ENCODE data around the gene HOXB8. TPM values are rescaled to one million over a fixed set of nuclear protein-coding genes. Genes with fewer than 3 reads are reported as not detected.
A peak's percentile ranks its signal among the peaks of the same experiment; 100 is the strongest.

HOXB8 gene
- 1.6 TPM for total RNA-seq

DNA sequence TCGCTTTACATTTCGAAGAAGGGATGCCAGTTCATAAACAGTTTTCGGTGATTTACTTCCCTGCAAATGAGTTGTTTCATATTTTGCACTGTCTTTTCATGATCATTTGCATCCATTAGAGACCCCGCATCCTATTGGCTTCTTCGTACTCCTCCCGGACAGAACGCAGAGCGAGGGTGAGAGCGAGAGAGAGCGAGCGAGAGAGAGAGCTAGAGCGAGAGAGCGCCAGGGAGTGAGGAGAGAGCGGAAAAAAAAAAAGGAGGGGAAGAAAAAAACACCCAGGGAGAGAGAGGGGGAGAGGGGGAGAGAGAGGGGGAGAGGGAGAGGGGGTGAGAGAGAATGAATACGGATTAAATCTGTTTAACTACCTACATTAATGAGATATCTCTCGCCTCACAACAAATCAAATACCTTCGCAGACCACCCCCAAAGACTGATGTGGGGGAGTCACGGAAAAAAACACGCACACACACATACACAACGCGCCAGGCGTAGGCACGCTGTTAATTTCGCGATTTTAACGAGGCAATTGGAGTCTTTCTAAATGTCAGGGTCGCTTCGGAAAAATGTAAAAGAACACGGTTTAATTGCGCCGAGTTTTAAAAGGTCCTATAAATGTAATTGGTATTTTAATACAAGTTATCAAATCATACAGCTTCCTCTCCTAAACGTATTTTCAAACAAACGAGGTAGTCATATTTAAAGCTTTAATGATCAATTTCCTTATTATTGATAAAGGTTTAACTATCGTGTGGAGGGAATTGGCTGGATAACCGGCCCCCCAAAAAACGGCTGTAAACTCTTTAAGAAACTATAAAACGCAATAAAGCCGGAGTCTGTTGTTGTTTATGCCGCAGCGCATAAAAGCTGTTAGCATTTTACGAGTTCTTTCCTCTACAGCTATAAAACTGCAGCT, at the start of gene HOXB8:
TSS of gene HOXB8 (minus strand) at position 246 of the 916 bp plus-strand sequence. CDS start 588 bp downstream, outside the sequence.
- peak; percentile 26 for DNase-seq

DNA sequence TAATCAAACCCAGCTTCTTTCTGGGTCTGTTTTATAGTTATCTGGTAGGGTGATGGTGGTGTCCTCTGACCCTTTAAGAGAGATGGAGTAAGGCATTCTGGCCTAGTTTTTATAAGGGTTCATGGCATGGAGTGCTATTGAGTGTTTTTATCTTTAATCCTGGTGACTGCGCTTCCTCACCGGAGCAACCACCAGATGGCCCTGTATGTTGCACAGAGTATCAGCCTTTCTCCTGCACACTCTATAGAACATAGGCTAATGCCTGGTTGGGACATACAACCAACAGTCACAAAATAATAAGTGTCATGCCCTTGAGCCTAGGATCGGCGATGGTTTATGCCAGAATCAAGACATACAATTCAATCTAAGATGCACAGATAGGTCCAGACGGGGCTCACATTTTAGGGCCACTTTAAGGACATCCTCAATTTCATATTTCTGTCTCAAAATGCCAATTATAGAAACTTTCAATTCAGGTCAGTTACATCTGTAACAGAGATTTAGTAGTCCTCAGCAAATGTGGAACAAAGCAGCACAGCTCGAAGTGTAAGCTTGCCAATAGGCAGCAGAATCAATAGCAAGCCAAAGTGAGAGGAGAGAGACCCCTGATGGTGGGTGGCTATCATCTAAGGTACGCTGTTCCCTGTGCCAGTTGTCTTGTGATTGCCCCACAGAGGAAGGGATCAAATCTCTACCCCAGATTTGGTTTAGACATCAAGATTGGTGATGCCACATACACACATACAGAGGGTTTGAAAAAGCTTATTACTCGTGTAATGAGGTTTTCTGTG, 48.2 kb upstream of the HOXB8 start:
- DNase-seq, result no peak

GRCh38 chr17:48655913-48656312, 40.8 kb upstream of the HOXB8 start:
- DNase-seq, result no peak

DNA sequence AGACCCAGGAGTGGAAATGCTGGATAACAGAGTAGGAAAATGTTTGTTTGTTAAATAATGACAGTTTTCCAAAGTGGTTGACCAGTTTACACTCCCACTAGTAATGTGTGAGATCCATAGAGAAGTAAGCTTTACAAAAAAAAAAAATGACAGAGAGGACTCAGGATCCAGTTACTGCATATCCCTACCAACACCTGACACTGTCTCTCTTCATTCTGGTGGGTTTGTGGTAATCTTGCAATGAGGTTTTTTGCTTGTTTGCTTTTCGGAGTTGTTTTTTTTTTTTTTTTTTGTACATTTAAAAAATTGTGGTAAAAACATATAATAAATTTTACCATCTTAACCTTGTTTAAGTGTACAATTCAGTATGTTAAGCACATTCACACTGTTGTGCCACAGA, 34.6 kb upstream of the HOXB8 start:
- DNase-seq, result no peak

GRCh38 chr17:48647963-48648245, 32.8 kb upstream of the HOXB8 start:
- no peak for DNase-seq

- DNase-seq, result no peak
Observed at GRCh38 chr17:48647103-48647962, 32.2 kb upstream of the HOXB8 start.

DNA sequence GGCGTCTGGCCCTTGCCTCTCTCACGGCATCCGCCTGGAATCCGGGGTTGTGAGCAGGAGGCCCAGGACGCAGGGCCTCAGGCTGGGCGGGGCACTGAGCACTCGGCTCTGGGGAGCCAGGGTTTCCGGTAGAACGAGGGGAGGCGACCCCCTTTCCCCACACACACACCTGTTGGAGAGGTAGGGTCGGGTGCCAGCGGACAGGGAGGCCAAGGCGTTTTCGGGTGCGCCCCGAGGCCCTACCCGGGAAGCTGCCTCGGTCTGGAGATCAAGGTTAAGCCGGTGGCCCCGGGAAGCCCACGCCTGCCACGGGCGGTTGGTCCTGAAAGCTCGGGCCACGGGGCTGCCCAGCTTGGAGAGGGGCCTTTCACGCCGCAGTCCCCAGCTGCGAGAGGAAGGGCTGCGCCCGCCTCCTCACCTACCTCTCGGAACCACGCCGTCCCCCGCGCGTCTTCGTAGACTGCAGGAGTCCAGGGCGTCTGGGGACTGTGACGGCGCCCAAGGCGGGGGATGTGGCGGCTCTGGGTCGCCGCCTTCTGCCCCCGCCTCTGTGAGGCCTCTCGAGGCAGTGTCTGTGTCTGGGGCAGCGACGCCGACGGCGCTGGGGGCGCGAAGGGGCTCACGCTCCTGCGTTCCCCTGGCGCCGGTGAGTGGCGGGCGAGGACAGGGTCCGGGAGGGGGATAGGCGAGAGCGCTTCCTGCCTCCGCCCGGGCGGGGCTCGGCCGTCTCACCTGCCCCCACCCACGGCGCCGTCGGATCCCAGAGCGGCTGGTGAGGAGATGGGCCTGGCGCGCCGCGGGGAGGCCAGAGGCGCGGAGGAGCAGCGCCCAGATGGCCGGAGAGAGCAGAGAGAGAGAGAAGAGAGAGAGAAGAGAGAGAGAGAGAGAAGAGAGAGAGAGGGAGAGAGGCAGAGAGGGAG, 31.4 kb upstream of the HOXB8 start:
- no peak for DNase-seq

- DNase-seq, result no peak
Observed at GRCh38 chr17:48645639-48646182, 30.6 kb upstream of the HOXB8 start.

- no peak for DNase-seq
Observed at GRCh38 chr17:48644910-48645557, 29.9 kb upstream of the HOXB8 start.

DNA sequence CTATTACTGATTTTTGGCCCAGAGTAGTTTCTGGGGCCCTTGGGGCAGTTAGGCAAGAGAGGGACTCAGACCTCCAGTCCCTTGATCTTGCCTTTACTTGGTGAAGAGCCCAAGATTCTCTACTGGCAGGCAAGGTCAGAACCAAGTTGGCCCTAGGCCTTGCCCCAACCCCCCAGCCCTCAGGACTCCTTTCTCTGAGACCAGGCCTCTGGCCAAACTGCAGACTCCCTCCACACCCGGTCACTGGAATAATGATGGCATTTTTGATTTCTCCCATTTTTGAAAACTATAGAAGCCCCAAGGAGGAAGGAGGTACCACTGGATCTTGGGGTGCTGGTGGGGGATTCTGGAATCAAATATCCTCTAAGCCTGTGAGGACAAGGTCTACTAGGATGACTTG, 29.1 kb upstream of the HOXB8 start:
- DNase-seq, result no peak

DNA sequence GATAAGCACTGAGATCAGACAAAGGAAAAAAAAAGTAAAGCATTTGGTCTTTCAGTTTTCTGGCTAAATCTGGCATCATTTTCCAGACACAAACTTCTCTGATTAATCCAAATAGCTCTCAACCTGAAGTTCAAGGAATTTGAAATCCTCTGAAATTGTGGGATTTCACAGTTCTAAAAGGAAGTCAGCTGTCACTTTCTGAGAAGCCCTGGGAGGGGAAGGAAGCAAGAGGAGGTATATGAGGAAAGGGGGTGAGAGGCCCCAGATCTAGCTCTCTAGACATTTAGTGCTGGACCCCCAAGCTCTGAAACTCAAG, 28.6 kb upstream of the HOXB8 start:
- no peak for DNase-seq

- DNase-seq, result no peak
Observed at GRCh38 chr17:48642843-48643696, 28.0 kb upstream of the HOXB8 start.

DNA sequence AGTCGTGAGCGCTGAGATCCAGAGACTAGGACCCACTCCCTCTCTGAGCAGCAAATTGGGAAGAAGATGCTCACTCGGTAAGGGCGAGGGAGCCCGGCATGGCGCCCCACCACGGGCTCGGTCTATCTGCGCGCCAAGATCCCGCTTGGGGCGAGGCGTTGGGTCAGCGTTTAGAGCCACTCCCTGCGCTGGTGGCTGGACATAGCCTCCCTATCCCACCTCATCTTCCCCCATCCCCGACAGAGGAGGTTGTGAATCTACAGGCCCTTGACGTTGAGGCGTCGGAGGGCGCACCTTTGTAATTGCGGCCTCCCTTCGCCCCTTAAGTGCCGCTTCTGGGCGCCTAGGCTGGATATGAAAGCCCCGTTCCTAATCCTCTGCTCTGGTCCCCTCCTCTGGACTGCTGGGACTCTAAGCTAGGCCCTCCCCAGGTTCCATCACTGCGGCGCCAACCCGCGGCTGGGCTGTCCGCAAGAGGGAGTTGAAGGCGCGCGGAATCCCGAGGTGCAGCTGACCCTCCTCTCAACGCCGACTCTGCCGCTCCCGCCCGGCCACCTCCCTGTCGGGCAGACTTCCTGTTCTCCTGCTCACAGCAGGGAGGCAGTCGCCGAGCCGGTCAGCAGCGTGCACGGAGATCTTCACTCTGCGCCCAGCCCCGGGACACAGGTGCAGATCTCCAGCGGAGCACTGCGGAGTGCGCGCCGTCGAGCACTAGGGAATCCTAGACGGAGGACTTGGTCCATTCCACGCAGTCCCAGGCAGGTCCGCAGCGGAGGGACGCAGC, 27.2 kb upstream of the HOXB8 start:
- no peak for DNase-seq

GRCh38 chr17:48641541-48642058, 26.5 kb upstream of the HOXB8 start:
- DNase-seq, result no peak

- DNase-seq, result no peak
Observed at GRCh38 chr17:48640858-48641180, 25.7 kb upstream of the HOXB8 start.

DNA sequence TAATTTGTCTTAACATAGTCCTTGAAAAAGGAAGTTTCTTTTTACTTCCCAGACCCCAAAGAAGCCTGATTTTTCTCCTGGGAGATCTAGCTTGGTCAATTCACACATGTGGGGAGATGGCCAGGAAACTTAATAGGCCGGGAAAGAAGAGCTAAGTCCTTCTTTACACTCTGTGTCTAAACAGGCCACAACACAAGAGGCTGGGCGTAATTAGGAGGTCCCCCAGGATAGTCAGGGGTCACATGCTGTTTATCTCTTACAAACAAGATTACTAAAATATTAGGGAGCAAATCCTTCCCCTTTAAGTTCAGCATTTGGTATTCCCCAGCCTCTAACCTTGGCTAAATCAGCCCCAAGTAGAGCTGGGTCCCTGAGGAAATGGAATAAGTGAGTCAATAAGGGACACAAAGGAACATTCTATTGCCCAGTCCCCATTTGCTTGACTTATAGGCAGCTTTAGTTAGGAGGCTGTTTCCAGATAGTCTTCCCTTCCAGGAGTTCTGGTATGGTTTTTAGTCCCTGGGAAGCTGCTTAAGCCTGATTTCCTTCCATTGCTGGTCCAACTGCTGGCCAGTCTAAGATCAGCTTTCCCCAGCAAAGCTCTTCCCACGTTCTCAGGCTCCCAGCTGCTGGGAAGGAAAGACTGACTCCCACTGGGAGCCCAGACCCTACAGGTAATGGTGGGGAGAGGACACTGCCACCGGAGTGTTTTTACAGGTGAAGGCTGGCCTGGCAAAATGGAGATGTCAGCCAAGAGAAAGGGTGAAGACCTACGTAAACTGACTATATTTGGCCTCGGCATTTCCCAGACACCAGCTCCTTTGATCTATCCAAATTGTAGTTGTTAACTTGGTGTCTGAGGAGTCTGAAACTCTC, 25.1 kb upstream of the HOXB8 start:
- no peak for DNase-seq

DNA sequence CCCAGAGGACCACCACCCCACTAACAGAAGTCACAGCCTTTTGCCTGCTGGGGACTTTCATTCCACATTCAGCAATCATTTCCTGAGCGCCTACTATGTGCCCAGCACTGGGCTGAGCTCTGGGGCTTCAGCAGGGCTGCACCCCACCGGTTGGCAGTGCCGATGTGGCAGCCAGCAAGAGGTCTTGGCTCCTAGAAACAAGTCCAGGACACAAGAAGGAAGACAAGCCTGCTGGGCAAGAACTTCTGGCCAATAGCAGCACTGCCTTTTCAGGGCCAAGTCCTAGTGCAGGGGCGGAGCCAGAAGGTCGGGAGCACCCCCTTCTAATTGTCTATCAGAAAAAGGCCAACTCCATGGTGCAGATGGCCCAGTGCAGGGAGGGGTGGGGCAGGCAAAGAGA, 24.0 kb upstream of the HOXB8 start:
- DNase-seq, result no peak
